Heart left ventricle (tissue), 16 donors: ENCODE data around the gene TFEC. TPM values are rescaled to one million over a fixed set of nuclear protein-coding genes. Genes with fewer than 3 reads are reported as not detected.

Experiments
- ATAC-seq, 4 donors: fragments of 200-7000 bp; cut with Tn5 transposase; one replicate each; pipeline ENCODE4 v1.9.1; 2020 to 2022; ENCODE audit warnings: moderate library complexity in 4 of 4, mild to moderate bottlenecking in 3 of 4, moderate number of reproducible peaks in 1 of 4
- DNase-seq, 5 donors: peaks; one replicate each; pipeline ENCODE4 v3.0.0-alpha.2; 2020
- H3K27ac ChIP-seq, 12 donors: fragments of 200-600 bp; sonication (generic) in 4 of 12; one replicate each; pipeline versions ENCODE4 v1.5.0 to v1.8.0; 2016 to 2022; ENCODE audit warnings: mild to moderate bottlenecking in 2 of 12
- H3K27me3 ChIP-seq, 9 donors: fragments of 200-600 bp; sonication (generic) in 2 of 9; one replicate each; pipeline versions ENCODE4 v1.5.1 to v1.8.0; 2016 to 2022; ENCODE audit warnings: mild to moderate bottlenecking in 3 of 9
- H3K36me3 ChIP-seq, 9 donors: fragments of 200-600 bp; sonication (generic) in 2 of 9; one replicate each; pipeline versions ENCODE4 v1.5.0 to v1.8.0; 2018 to 2022; ENCODE audit warnings: mild to moderate bottlenecking in 2 of 9
- H3K4me1 ChIP-seq, 12 donors: fragments of 200-600 bp; sonication (generic) in 4 of 12; one replicate each; pipeline versions ENCODE4 v1.5.0 to v1.8.0; 2016 to 2022; ENCODE audit warnings: mild to moderate bottlenecking in 3 of 12
- H3K4me3 ChIP-seq, 12 donors: fragments of 200-600 bp; sonication (generic) in 4 of 12; one replicate each; pipeline versions ENCODE4 v1.5.0 to v1.8.0; 2017 to 2022; ENCODE audit warnings: mild to moderate bottlenecking in 9 of 12, moderate library complexity in 4 of 12
- H3K9me3 ChIP-seq, 12 donors: fragments of 200-600 bp; sonication (generic) in 4 of 12; one replicate each; pipeline versions ENCODE4 v1.5.0 to v1.8.0; 2016 to 2022; ENCODE audit warnings: mild to moderate bottlenecking in 1 of 12
- POLR2A ChIP-seq, 2 donors: fragments of 450-650 bp; IDR thresholded peaks; one replicate each; pipeline ENCODE4 v1.6.1; 2017; ENCODE audit warnings: antibody characterized with exemption in 2 of 2, mild to moderate bottlenecking in 2 of 2, moderate library complexity in 2 of 2
- WGBS, 4 donors: extraction: QIAGEN DNeasy Blood & Tissue Kit in 2 of 4; methylation state at CpG; one replicate each; pipeline versions ENCODE4 v1.1.5 to v1.1.7; 2013 to 2018; 5-methylcytosine and 5-hydroxymethylcytosine counted together
- intact Hi-C, 10 donors: fragments of 100-400 bp; cut with DNase I; formaldehyde crosslinking; loops; one replicate each; pipeline versions ENCODE4 v1.11.1 to v1.14.2; 2022
- polyA plus RNA-seq, 2 donors: library from polyadenylated mRNA; stranded (reverse); fragments of 200-250 nt; gene quantifications; one replicate each; pipeline ENCODE4 v1.2.3, GENCODE V29; 2013
- total RNA-seq, 9 donors: library from RNA; depleted of rRNA in 2 of 9; stranded (reverse); fragments of >200 nt in 2 of 9; fragmentation: NEBNext Ultra II Directional in 3 of 9; extraction: Animal tissue kit (Norgen Biotek cat#: 25700) in 3 of 9; gene quantifications; one replicate each; pipeline versions ENCODE4 v1.1.0 to v1.2.4, GENCODE V29; 2016 to 2023
- TF ChIP-seq, protein P1 (sequence below), 12 donors: fragments of 200-600 bp; sonication (generic) in 4 of 12; IDR thresholded peaks; one replicate each; pipeline versions ENCODE4 v1.5.0 to v1.8.0; 2018 to 2022; ENCODE audit warnings: antibody characterized with exemption in 12 of 12, mild to moderate bottlenecking in 5 of 12
- donor health status: ischemic (EF 13 %, LVEDD 7.1; RV severe dilation, severe dysfunction).
- donor health status: healthy with polysubstance abuse.
- donor health status: DM: no; HTN: yes; CAD: no.
- donor health status: DM: no; HTN: no; CAD: no.
- donor health status: ischemic (EF 25% LVEDD 6.9; RV normal size, moderate dysfunction).
- donor health status: ischemic (EF 25% LVEDD 5.7; RV mildly dilated, moderate dysfunction).
- donor health status: healthy.
- donor health status: DM: yes; HTN: yes; CAD: no.
- donor health status: ischemic (EF 35%, LVEDD 5.7; RV mildly dilated, moderate dysfunction).
- donor health status: nonischemic (EF 11% LVEDD 7.7; RV severe dilation, severe dysfunction).
- donor health status: DM: yes; HTN: yes; CAD: no.
- donor health status: PGD.
- donor health status: ischemic (EF 29% LVEDD 5.4; RV normal size, mild dysfunction).
- donor health status: nonischemic (EF 23%, LVEDD 6.1; RV moderate dilation, normal function).

TFEC gene
- total and polyA plus RNA-seq, 11 donors: 0.42 to 15.4 (median 0.87) TPM

GRCh38 chr7:115995701-115996100 is 34.9 kb downstream of the TFEC start:
- intact Hi-C loops: no loop called here
- TF ChIP-seq POLR2A (IDR thresholded peaks at IDR 0.05): no peak
- TF ChIP-seq, protein P1, sequence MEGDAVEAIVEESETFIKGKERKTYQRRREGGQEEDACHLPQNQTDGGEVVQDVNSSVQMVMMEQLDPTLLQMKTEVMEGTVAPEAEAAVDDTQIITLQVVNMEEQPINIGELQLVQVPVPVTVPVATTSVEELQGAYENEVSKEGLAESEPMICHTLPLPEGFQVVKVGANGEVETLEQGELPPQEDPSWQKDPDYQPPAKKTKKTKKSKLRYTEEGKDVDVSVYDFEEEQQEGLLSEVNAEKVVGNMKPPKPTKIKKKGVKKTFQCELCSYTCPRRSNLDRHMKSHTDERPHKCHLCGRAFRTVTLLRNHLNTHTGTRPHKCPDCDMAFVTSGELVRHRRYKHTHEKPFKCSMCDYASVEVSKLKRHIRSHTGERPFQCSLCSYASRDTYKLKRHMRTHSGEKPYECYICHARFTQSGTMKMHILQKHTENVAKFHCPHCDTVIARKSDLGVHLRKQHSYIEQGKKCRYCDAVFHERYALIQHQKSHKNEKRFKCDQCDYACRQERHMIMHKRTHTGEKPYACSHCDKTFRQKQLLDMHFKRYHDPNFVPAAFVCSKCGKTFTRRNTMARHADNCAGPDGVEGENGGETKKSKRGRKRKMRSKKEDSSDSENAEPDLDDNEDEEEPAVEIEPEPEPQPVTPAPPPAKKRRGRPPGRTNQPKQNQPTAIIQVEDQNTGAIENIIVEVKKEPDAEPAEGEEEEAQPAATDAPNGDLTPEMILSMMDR (IDR thresholded peaks at IDR 0.05): no peak
- peaks cover 0 to 12% (median 0%) of the 10 kb centered on the region in 12 donors for H3K9me3 ChIP-seq

DNA sequence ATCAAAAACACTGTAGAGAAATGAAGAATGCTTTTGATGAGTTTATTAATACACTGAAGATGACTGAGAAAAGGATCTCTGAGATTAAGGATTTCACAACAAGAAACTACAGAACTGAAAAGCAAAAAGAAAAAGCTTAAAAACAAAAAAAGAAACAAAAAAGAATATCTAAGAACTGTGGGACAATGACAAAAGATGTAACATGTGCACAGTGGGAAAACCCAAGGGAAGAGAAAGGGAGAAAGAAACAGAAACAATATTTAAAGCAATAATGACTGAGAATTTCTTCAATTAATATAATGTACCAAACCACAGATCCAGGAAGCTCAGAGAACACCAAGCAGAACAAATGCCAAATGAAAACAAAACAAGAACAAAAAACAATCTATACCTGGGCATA is 42.2 kb downstream of the TFEC start:
- intact Hi-C loops: no loop called here
- Histone ChIP-seq H3K9me3 (no peaks in the 10 kb centered on the region), H3K4me3 (no peak overlapping the region), H3K4me1 (peaks cover 0 to 18% (median 0%) of the 10 kb centered on the region in 12 donors), H3K36me3 (no peaks in the 10 kb centered on the region), H3K27me3 (no peaks in the 10 kb centered on the region), H3K27ac (no peak overlapping the region)
- DNase-seq (no peak), ATAC-seq (no peak)
- TF ChIP-seq POLR2A (IDR thresholded peaks at IDR 0.05): no peak
- TF ChIP-seq, protein P1 (IDR thresholded peaks at IDR 0.05): no peak

More at GRCh38 chr7:115995701-115996100, 34.9 kb downstream of the TFEC start:
- ATAC-seq (no peak), DNase-seq (no peak)
- Histone ChIP-seq H3K27me3 (no peaks in the 10 kb centered on the region), H3K4me1 (no peaks in the 10 kb centered on the region), H3K4me3 (no peak overlapping the region), H3K27ac (no peak overlapping the region), H3K36me3 (no peaks in the 10 kb centered on the region)
- 86 to 98% (median 91%) methylated on average over 5 to 6 of the region's 6 CpGs for WGBS, 4 donors

- TF ChIP-seq POLR2A (IDR thresholded peaks at IDR 0.05): no peak
- TF ChIP-seq, protein P1 (IDR thresholded peaks at IDR 0.05): no peak
- Histone ChIP-seq H3K27me3 (no peaks in the 10 kb centered on the region), H3K36me3 (no peaks in the 10 kb centered on the region), H3K4me1 (peaks cover 0 to 18% (median 0%) of the 10 kb centered on the region in 12 donors), H3K4me3 (no peak overlapping the region), H3K9me3 (no peaks in the 10 kb centered on the region), H3K27ac (no peak overlapping the region)
- intact Hi-C loops: no loop called here
- no peak for ATAC-seq
- no peak for DNase-seq
Observed at GRCh38 chr7:115987486-115987885, 43.1 kb downstream of the TFEC start.

- TF ChIP-seq, protein P1 (IDR thresholded peaks at IDR 0.05): no peak
- no peak for TF ChIP-seq POLR2A (IDR thresholded peaks at IDR 0.05)
- intact Hi-C loops: no loop called here
Observed at GRCh38 chr7:115984105-115984504, 46.5 kb downstream of the TFEC start.

More at GRCh38 chr7:115984105-115984504, 46.5 kb downstream of the TFEC start:
- ATAC-seq: no peak
- Histone ChIP-seq H3K27ac (no peak overlapping the region), H3K36me3 (no peaks in the 10 kb centered on the region), H3K4me1 (peaks cover 0 to 18% (median 0%) of the 10 kb centered on the region in 12 donors), H3K4me3 (no peak overlapping the region), H3K9me3 (no peaks in the 10 kb centered on the region), H3K27me3 (no peaks in the 10 kb centered on the region)
- DNase-seq: no peak
